Tibial nerve (tissue), 4 donors: Measurements from ENCODE around the gene C1RL.

Source experiments
- EP300 ChIP-seq, 2 donors: sonication (generic); formaldehyde crosslinking; IDR thresholded peaks; one replicate each; pipeline ENCODE4 v1.6.1; 2017; ENCODE audit warnings: antibody characterized with exemption in 2 of 2, mild to moderate bottlenecking in 1 of 2
- POLR2A ChIP-seq, 2 donors: fragments of 450-650 bp; IDR thresholded peaks; one replicate each; pipeline ENCODE4 v1.6.1; 2017; ENCODE audit warnings: antibody characterized with exemption in 2 of 2, mild to moderate bottlenecking in 2 of 2, moderate library complexity in 2 of 2
- TF ChIP-seq, protein P1 (sequence below), 5 experiments: fragments of 200-600 bp in 3 of 5; fragments of 450-650 bp in 2 of 5; sonication (generic) in 3 of 5; IDR thresholded peaks; one replicate each; pipeline ENCODE4 v1.5.1; 2016 to 2019; ENCODE audit warnings: antibody characterized with exemption in 5 of 5, mild to moderate bottlenecking in 3 of 5, moderate library complexity in 2 of 5

DNA sequence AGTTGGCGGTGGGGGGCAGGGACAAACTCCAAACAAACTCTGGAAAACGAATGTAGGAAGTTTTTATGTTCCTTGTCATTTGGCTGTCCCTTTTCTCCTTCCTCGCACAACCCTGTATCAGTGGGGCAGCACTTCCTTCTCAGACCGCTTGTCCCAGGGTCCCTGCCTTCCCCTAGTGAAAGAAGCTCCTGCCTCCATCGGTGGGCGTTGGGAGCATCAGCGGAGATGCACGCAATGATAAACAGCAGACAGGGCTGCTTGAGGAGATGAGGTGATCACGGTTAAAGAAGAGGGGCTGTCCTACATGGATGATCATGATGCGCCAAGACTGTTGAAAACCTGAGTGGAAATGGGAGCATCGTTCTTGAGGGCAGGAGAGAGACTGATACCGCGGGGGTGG lies 47.9 kb downstream of the C1RL start:
- TF ChIP-seq POLR2A (IDR thresholded peaks at IDR 0.05) (no peak), EP300 (IDR thresholded peaks at IDR 0.05) (no peak)
- TF ChIP-seq, protein P1, sequence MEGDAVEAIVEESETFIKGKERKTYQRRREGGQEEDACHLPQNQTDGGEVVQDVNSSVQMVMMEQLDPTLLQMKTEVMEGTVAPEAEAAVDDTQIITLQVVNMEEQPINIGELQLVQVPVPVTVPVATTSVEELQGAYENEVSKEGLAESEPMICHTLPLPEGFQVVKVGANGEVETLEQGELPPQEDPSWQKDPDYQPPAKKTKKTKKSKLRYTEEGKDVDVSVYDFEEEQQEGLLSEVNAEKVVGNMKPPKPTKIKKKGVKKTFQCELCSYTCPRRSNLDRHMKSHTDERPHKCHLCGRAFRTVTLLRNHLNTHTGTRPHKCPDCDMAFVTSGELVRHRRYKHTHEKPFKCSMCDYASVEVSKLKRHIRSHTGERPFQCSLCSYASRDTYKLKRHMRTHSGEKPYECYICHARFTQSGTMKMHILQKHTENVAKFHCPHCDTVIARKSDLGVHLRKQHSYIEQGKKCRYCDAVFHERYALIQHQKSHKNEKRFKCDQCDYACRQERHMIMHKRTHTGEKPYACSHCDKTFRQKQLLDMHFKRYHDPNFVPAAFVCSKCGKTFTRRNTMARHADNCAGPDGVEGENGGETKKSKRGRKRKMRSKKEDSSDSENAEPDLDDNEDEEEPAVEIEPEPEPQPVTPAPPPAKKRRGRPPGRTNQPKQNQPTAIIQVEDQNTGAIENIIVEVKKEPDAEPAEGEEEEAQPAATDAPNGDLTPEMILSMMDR (IDR thresholded peaks at IDR 0.05): no peak
